ENCODE data around the gene PTPRN2. TPM values are rescaled to one million over a fixed set of nuclear protein-coding genes. Genes with fewer than 3 reads are reported as not detected.

Gene PTPRN2
- total and polyA plus RNA-seq, 2 donors = 1.7 to 1.9 TPM

DNA sequence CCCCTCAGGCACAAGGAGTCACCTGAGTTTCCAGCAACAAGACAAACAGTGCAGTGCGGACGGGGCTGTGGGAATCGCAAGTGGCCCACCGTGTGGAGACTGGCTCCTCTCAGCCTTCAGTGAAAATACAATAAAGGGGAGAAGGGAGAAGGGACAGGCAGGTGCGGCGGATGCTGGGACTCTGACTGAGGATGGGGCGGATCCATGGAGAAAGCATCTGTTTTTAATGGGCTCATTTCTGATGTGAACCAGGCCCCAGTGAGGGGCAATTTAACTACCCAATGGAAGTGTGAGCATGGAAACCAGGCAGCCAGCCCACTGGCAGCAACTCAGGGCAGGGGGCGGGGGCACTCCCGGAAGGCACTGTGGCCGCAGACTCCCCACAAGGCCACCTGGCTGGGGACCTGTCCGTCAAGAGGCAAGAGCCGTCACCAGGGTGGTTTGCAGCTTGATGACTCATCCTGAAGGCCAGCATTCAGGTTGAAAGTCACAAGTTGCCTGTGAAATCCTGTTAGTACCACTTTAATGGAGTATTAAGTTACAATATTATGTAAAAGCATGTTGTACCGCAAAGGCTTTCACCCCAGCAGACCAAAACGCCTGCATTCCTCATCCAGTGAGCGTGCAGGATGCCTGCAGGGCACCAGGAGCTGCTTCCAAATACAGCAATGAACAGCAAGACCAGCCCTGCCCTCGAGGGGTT, 476.4 kb downstream of the PTPRN2 start:
- Histone ChIP-seq H3K36me3 (ENCODE audit: control insufficient read depth in 2 of 2, insufficient read depth in 2 of 2, low read length in 1 of 2) (no peaks in the 10 kb centered on the region), H3K27me3 (ENCODE audit: control insufficient read depth in 2 of 2, insufficient read depth in 1 of 2, low read length in 1 of 2) (no peaks in the 10 kb centered on the region), H3K4me3 (ENCODE audit: low read length in 2 of 2) (no peak overlapping the region), H3K4me1 (ENCODE audit: control insufficient read depth in 2 of 2, insufficient read depth in 2 of 2, low read length in 2 of 2) (no peaks in the 10 kb centered on the region), H3K9me3 (ENCODE audit: control insufficient read depth in 2 of 2, insufficient read depth in 1 of 2, low read length in 1 of 2) (peaks cover 9 to 74% of the 10 kb centered on the region in 2 donors), H3K27ac (ENCODE audit: low read depth in 1 of 2, low read length in 1 of 2) (no peak overlapping the region)
- no peak for DNase-seq (ENCODE audit: low read depth in 6 of 9, low spot score in 9 of 9)
- 88% methylated on average over 16 of the region's 16 CpGs for WGBS

DNA sequence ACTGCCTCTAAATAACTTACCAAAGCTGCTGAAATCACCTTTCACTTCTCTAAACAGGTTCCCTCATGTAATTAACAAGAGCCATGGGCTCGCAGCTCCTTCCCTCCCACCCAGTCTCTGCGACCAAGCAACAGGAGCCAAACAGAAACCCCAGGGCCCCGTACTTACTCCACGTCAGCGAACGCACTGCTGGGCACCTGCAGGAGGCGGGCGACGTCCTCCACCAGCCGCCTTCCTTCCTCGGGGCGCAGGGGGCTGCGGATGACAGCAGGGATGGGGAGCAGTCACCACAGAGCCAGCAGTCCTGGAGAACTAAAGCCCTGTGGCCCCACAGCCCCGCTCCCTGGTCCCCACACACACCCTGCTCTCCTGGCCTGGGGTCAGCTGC, 477.0 kb downstream of the PTPRN2 start:
- H3K4me3 ChIP-seq (ENCODE audit: low read length in 2 of 2) = no peak overlapping the region
- H3K27ac ChIP-seq (ENCODE audit: low read depth in 1 of 2, low read length in 1 of 2) = no peak overlapping the region
- H3K36me3 ChIP-seq (ENCODE audit: control insufficient read depth in 2 of 2, insufficient read depth in 2 of 2, low read length in 1 of 2) = no peaks in the 10 kb centered on the region
- H3K27me3 ChIP-seq (ENCODE audit: control insufficient read depth in 2 of 2, insufficient read depth in 1 of 2, low read length in 1 of 2) = no peaks in the 10 kb centered on the region
- no peak for DNase-seq (ENCODE audit: low read depth in 6 of 9, low spot score in 9 of 9)
- H3K4me1 ChIP-seq (ENCODE audit: control insufficient read depth in 2 of 2, insufficient read depth in 2 of 2, low read length in 2 of 2) = no peaks in the 10 kb centered on the region
- WGBS = 91% methylated on average over 14 of the region's 14 CpGs
- H3K9me3 ChIP-seq (ENCODE audit: control insufficient read depth in 2 of 2, insufficient read depth in 1 of 2, low read length in 1 of 2) = peaks cover 9 to 73% of the 10 kb centered on the region in 2 donors

DNA sequence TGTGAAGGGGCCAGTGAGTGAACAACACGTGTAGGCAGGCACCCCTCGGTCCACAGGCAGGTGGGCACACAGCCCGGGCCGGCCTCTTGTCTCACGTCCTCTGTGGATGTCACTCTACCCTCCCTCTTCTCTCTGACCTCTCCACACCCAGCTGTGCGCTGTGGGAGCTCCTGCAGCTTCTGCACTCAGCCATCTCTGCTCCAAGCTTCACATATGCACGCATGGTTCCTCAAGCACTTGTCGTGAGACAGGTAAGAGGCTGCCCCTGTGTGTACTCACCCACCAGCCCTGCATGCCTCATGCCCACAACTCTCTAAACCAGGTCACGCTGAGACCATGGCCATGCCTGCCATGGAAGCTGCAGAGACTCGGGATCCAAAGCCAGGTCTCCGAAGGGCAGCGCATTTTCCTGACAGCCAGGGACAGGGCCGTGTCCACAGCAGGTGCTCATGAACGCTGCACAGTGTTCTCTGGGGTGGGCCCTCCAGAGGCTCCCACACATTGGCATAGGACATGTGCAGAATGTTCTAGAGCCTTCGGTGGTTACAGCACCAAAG, 477.5 kb downstream of the PTPRN2 start:
- no peaks in the 10 kb centered on the region for H3K4me1 ChIP-seq (ENCODE audit: control insufficient read depth in 2 of 2, insufficient read depth in 2 of 2, low read length in 2 of 2)
- no peak overlapping the region for H3K4me3 ChIP-seq (ENCODE audit: low read length in 2 of 2)
- peaks cover 11 to 69% of the 10 kb centered on the region in 2 donors for H3K9me3 ChIP-seq (ENCODE audit: control insufficient read depth in 2 of 2, insufficient read depth in 1 of 2, low read length in 1 of 2)
- 96% methylated on average over 15 of the region's 15 CpGs for WGBS
- H3K36me3 ChIP-seq (ENCODE audit: control insufficient read depth in 2 of 2, insufficient read depth in 2 of 2, low read length in 1 of 2) = no peaks in the 10 kb centered on the region
- no peak for DNase-seq (ENCODE audit: low read depth in 6 of 9, low spot score in 9 of 9)
- H3K27ac ChIP-seq (ENCODE audit: low read depth in 1 of 2, low read length in 1 of 2) = no peak overlapping the region
- no peaks in the 10 kb centered on the region for H3K27me3 ChIP-seq (ENCODE audit: control insufficient read depth in 2 of 2, insufficient read depth in 1 of 2, low read length in 1 of 2)

DNA sequence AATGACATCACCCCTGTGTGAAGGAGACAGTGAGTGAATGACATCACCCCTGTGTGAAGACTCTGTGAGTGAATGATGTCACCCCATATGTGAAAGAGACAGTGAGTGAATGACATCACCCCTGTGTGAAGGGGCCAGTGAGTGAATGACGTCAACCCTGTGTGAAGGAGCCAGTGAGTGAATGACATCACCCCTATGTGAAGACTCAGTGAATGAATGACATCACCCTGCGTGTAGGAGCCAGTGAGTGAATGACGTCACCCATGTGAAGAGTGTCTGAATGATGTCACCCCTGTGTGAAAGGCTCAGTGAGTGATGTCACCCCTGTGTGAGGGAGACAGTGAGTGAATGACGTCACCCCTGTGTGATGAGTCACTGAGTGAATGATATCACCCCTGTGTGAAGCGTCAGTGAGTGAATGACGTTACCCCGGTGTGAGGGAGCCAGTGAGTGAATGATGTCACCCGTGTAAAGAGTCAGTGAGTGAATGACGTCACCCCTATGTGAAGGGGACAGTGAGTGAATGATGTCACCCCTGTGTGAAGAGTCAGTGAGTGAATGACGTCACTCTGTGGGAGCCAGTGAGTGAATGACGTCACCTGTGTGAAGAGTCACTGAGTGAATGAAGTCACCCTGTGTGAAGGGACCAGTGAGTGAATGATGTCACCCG, 478.1 kb downstream of the PTPRN2 start:
- Histone ChIP-seq H3K27me3 (ENCODE audit: control insufficient read depth in 2 of 2, insufficient read depth in 1 of 2, low read length in 1 of 2) (no peaks in the 10 kb centered on the region), H3K4me3 (ENCODE audit: low read length in 2 of 2) (no peak overlapping the region), H3K4me1 (ENCODE audit: control insufficient read depth in 2 of 2, insufficient read depth in 2 of 2, low read length in 2 of 2) (no peaks in the 10 kb centered on the region), H3K36me3 (ENCODE audit: control insufficient read depth in 2 of 2, insufficient read depth in 2 of 2, low read length in 1 of 2) (no peaks in the 10 kb centered on the region), H3K27ac (ENCODE audit: low read depth in 1 of 2, low read length in 1 of 2) (no peak overlapping the region), H3K9me3 (ENCODE audit: control insufficient read depth in 2 of 2, insufficient read depth in 1 of 2, low read length in 1 of 2) (peaks cover 11 to 65% of the 10 kb centered on the region in 2 donors)
- no peak for DNase-seq (ENCODE audit: low read depth in 6 of 9, low spot score in 9 of 9)
- WGBS = 95% methylated on average over 12 of the region's 12 CpGs

DNA sequence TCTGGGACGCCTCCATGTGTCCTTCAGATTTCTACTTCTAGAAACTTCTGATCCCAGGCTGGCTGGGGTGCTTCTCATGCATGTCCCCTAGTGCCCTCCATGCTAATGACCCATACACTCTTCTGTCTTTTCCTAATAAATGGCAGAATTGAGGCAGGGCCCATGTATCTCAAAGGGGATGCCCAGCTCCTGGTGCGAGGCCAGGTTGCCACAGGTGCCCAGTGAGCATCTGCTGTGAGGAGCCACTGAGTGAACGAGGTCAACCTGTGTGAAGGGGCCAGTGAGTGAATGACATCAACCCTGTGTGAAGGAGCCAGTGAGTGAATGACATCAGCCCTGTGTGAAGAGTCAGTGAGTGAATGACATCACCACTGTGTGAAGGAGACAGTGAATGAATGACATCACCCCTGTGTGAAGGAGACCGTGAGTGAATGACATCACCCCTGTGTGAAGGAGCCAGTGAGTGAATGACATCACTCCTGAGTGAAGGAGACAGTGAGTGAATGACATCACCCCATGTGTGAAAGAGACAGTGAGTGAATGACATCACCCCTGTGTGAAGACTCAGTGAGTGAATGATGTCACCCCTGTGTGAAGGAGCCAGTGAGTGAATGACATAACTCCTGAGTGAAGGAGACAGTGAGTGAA, 478.9 kb downstream of the PTPRN2 start:
- H3K36me3 ChIP-seq (ENCODE audit: control insufficient read depth in 2 of 2, insufficient read depth in 2 of 2, low read length in 1 of 2) = no peaks in the 10 kb centered on the region
- H3K4me3 ChIP-seq (ENCODE audit: low read length in 2 of 2) = no peak overlapping the region
- H3K9me3 ChIP-seq (ENCODE audit: control insufficient read depth in 2 of 2, insufficient read depth in 1 of 2, low read length in 1 of 2) = peaks cover 11 to 59% of the 10 kb centered on the region in 2 donors
- no peaks in the 10 kb centered on the region for H3K27me3 ChIP-seq (ENCODE audit: control insufficient read depth in 2 of 2, insufficient read depth in 1 of 2, low read length in 1 of 2)
- DNase-seq (ENCODE audit: low read depth in 6 of 9, low spot score in 9 of 9) = no peak
- no peak overlapping the region for H3K27ac ChIP-seq (ENCODE audit: low read depth in 1 of 2, low read length in 1 of 2)
- WGBS = 88% methylated on average over 4 of the region's 4 CpGs
- no peaks in the 10 kb centered on the region for H3K4me1 ChIP-seq (ENCODE audit: control insufficient read depth in 2 of 2, insufficient read depth in 2 of 2, low read length in 2 of 2)

DNA sequence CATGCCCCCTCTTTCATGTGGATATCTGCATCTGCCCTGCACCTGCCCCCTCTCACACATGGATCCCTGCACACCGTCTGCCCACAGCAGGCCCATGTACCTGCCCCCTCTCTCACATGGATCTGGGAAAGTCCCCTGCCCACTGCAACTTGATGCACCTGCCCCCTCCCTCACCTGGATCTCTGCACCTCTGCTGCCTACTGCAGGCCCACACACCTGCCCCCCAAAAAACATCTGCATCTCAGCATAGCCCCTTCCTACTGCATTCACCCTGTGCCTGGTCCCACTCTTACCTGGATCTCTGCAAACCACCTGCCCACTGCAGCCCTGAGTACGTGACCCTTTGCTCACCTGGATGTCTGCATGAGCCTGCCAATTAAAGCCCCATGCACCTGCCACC, 479.8 kb downstream of the PTPRN2 start:
- Histone ChIP-seq H3K36me3 (ENCODE audit: control insufficient read depth in 2 of 2, insufficient read depth in 2 of 2, low read length in 1 of 2) (no peaks in the 10 kb centered on the region), H3K4me1 (ENCODE audit: control insufficient read depth in 2 of 2, insufficient read depth in 2 of 2, low read length in 2 of 2) (no peaks in the 10 kb centered on the region), H3K4me3 (ENCODE audit: low read length in 2 of 2) (no peak overlapping the region), H3K9me3 (ENCODE audit: control insufficient read depth in 2 of 2, insufficient read depth in 1 of 2, low read length in 1 of 2) (peaks cover 7 to 59% of the 10 kb centered on the region in 2 donors), H3K27me3 (ENCODE audit: control insufficient read depth in 2 of 2, insufficient read depth in 1 of 2, low read length in 1 of 2) (no peaks in the 10 kb centered on the region), H3K27ac (ENCODE audit: low read depth in 1 of 2, low read length in 1 of 2) (no peak overlapping the region)
- DNase-seq (ENCODE audit: low read depth in 6 of 9, low spot score in 9 of 9) = no peak
- WGBS = 90% methylated on average over 2 of the region's 2 CpGs

DNA sequence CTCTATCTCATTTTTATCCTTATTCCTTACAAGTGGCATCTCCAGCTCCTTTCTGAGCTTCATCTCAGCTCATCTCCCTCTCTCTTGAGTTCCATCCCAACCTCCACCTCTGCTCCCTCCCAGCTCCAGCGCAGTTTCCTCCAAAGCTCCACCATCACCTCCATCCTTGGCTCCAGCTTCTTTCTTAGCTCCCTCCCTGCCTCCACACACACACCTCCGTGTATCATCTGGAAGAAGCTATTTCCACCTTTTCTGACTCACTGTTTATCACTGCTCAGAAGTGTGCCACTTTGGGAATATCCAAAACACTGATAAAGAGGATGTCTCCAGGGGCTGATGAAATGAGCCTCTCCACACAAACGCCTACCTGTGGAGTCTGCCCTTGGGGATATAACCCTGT, 481.4 kb downstream of the PTPRN2 start:
- Histone ChIP-seq H3K27me3 (ENCODE audit: control insufficient read depth in 2 of 2, insufficient read depth in 1 of 2, low read length in 1 of 2) (no peaks in the 10 kb centered on the region), H3K36me3 (ENCODE audit: control insufficient read depth in 2 of 2, insufficient read depth in 2 of 2, low read length in 1 of 2) (no peaks in the 10 kb centered on the region), H3K4me3 (ENCODE audit: low read length in 2 of 2) (no peak overlapping the region), H3K27ac (ENCODE audit: low read depth in 1 of 2, low read length in 1 of 2) (no peak overlapping the region), H3K9me3 (ENCODE audit: control insufficient read depth in 2 of 2, insufficient read depth in 1 of 2, low read length in 1 of 2) (peaks cover 5 to 56% of the 10 kb centered on the region in 2 donors), H3K4me1 (ENCODE audit: control insufficient read depth in 2 of 2, insufficient read depth in 2 of 2, low read length in 2 of 2) (no peaks in the 10 kb centered on the region)
- WGBS = 82% methylated on average over 3 of the region's 3 CpGs
- no peak for DNase-seq (ENCODE audit: low read depth in 6 of 9, low spot score in 9 of 9)

DNA sequence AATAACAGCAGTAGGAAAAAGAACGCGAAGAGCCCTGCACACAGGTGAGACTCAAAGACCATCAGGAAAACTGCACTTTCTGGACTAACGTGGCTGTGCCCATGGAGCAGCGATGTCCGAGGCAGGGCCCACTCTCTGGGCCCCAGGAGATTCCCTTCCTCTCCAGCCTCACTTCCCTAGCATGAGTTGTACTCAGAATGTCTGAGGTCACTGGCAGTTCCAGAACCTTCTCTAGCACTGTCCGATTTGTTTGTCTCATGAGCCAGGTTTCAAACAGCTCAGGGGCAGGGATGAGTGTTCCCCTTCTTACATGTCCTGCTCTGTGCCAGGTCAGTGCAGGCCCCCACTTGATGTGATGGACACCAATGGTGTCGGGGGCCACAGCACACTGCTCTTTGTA, 484.2 kb downstream of the PTPRN2 start:
- Histone ChIP-seq H3K9me3 (ENCODE audit: control insufficient read depth in 2 of 2, insufficient read depth in 1 of 2, low read length in 1 of 2) (peaks cover 2 to 39% of the 10 kb centered on the region in 2 donors), H3K4me3 (ENCODE audit: low read length in 2 of 2) (no peak overlapping the region), H3K27me3 (ENCODE audit: control insufficient read depth in 2 of 2, insufficient read depth in 1 of 2, low read length in 1 of 2) (no peaks in the 10 kb centered on the region), H3K4me1 (ENCODE audit: control insufficient read depth in 2 of 2, insufficient read depth in 2 of 2, low read length in 2 of 2) (no peaks in the 10 kb centered on the region), H3K36me3 (ENCODE audit: control insufficient read depth in 2 of 2, insufficient read depth in 2 of 2, low read length in 1 of 2) (no peaks in the 10 kb centered on the region), H3K27ac (ENCODE audit: low read depth in 1 of 2, low read length in 1 of 2) (no peak overlapping the region)
- no peak for DNase-seq (ENCODE audit: low read depth in 6 of 9, low spot score in 9 of 9)
- 94% methylated on average over 7 of the region's 7 CpGs for WGBS

DNA sequence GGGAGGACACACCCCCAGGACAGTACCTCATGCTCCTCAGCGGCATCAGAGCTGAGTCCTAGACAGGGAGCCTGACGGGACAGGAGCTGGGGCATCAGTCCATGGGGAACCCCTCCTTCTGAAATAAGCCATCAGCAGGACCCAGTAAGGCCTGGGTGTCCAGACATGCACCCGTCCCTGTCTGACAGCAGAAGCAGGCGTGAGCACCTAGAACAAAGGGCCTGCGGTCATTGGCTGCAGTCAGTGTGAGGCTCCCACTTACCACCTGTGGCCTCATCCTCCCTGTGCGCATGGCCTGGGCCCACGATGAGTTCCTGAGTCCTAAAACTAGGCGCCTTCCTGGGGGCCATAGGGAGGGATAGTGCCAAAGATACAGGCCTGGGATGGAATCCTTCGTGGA, 484.7 kb downstream of the PTPRN2 start:
- no peak for DNase-seq (ENCODE audit: low read depth in 6 of 9, low spot score in 9 of 9)

More for the DNA sequence above, 484.7 kb downstream of the PTPRN2 start:
- peaks cover 2 to 39% of the 10 kb centered on the region in 2 donors for H3K9me3 ChIP-seq (ENCODE audit: control insufficient read depth in 2 of 2, insufficient read depth in 1 of 2, low read length in 1 of 2)
- H3K36me3 ChIP-seq (ENCODE audit: control insufficient read depth in 2 of 2, insufficient read depth in 2 of 2, low read length in 1 of 2) = no peaks in the 10 kb centered on the region
- 93% methylated on average over 9 of the region's 9 CpGs for WGBS
- H3K4me1 ChIP-seq (ENCODE audit: control insufficient read depth in 2 of 2, insufficient read depth in 2 of 2, low read length in 2 of 2) = no peaks in the 10 kb centered on the region
- no peak overlapping the region for H3K4me3 ChIP-seq (ENCODE audit: low read length in 2 of 2)
- no peaks in the 10 kb centered on the region for H3K27me3 ChIP-seq (ENCODE audit: control insufficient read depth in 2 of 2, insufficient read depth in 1 of 2, low read length in 1 of 2)
- no peak overlapping the region for H3K27ac ChIP-seq (ENCODE audit: low read depth in 1 of 2, low read length in 1 of 2)

Data from thymus (tissue), 11 donors.